GM12872 (cell line): ENCODE data around the gene C10orf95.

Experiments used
- CTCF ChIP-seq: IDR thresholded peaks from 3 replicates; pipeline ENCODE4 v1.5.1; 2011; ENCODE audit warnings: low read depth, mild to moderate bottlenecking, low read length, moderate library complexity; ENCODE audit not compliant: insufficient read depth

Gene C10orf95

GRCh38 chr10:102400598-102401341 lies 50.6 kb downstream of the C10orf95 start:
- TF ChIP-seq CTCF, result no peak

GRCh38 chr10:102400076-102400475 lies 51.3 kb downstream of the C10orf95 start:
- TF ChIP-seq CTCF, result no peak
